Gastroesophageal sphincter (tissue), 4 donors: ENCODE measurements around the gene SLC47A2. TPM values are rescaled to one million over a fixed set of nuclear protein-coding genes. Genes with fewer than 3 reads are reported as not detected.

Experiments used
- ATAC-seq: fragments of 150-250 bp; one replicate; pipeline ENCODE4 v1.9.1; 2016; ENCODE audit warnings: mild to moderate bottlenecking, moderate library complexity
- H3K27ac ChIP-seq, 4 donors: fragments of 200-600 bp; sonication (generic) in 3 of 4; 1 replicate in 3 of 4; 2 replicates in 1 of 4; pipeline ENCODE4 v1.5.1; 2016 to 2019
- H3K27me3 ChIP-seq: fragments of 200-600 bp; sonication (generic); one replicate; pipeline ENCODE4 v1.5.1; 2019
- H3K36me3 ChIP-seq, 2 donors: fragments of 200-600 bp; sonication (generic); one replicate each; pipeline ENCODE4 v1.5.1; 2019; ENCODE audit warnings: control low read depth in 1 of 2
- H3K4me1 ChIP-seq, 3 donors: fragments of 200-600 bp; sonication (generic); 1 replicate in 2 of 3; 2 replicates in 1 of 3; pipeline ENCODE4 v1.5.1; 2016 to 2019; ENCODE audit warnings: control low read depth in 2 of 3
- H3K4me3 ChIP-seq, 2 donors: fragments of 200-600 bp; sonication (generic); one replicate each; pipeline ENCODE4 v1.5.1; 2019; ENCODE audit warnings: mild to moderate bottlenecking in 1 of 2, moderate library complexity in 1 of 2
- H3K9me3 ChIP-seq, 3 donors: fragments of 200-600 bp; sonication (generic); one replicate each; pipeline ENCODE4 v1.5.1; 2017 to 2019; ENCODE audit warnings: control low read depth in 2 of 3
- EP300 ChIP-seq: sonication (generic); formaldehyde crosslinking; IDR thresholded peaks from one replicate; pipeline ENCODE4 v1.6.1; 2017; ENCODE audit warnings: antibody characterized with exemption, mild to moderate bottlenecking
- POLR2A ChIP-seq, 2 donors: fragments of 450-650 bp; IDR thresholded peaks; one replicate each; pipeline ENCODE4 v1.6.1; 2017; ENCODE audit warnings: antibody characterized with exemption in 2 of 2, mild to moderate bottlenecking in 2 of 2, moderate library complexity in 1 of 2
- POLR2AphosphoS5 ChIP-seq: sonication (generic); formaldehyde crosslinking; IDR thresholded peaks from one replicate; pipeline ENCODE4 v1.6.1; 2017; ENCODE audit warnings: antibody characterized with exemption
- WGBS, 2 donors: methylation state at CpG; one replicate each; pipeline ENCODE4 v1.1.5; 2018; ENCODE audit warnings: low coverage in 1 of 2; 5-methylcytosine and 5-hydroxymethylcytosine counted together
- total RNA-seq, 4 donors: library from RNA; depleted of rRNA; stranded (reverse); fragments of >200 nt; gene quantifications; one replicate each; pipeline ENCODE4 v1.1.0, GENCODE V29; 2016
- TF ChIP-seq, protein P1 (sequence below), 4 experiments: fragments of 200-600 bp in 2 of 4; fragments of 450-650 bp in 2 of 4; sonication (generic) in 1 of 4; IDR thresholded peaks; one replicate each; pipeline ENCODE4 v1.5.1; 2017 to 2019; ENCODE audit warnings: antibody characterized with exemption in 4 of 4, mild to moderate bottlenecking in 2 of 4, moderate library complexity in 2 of 4

The SLC47A2 gene
- total RNA-seq, 4 donors from 2014 or later = not detected

DNA sequence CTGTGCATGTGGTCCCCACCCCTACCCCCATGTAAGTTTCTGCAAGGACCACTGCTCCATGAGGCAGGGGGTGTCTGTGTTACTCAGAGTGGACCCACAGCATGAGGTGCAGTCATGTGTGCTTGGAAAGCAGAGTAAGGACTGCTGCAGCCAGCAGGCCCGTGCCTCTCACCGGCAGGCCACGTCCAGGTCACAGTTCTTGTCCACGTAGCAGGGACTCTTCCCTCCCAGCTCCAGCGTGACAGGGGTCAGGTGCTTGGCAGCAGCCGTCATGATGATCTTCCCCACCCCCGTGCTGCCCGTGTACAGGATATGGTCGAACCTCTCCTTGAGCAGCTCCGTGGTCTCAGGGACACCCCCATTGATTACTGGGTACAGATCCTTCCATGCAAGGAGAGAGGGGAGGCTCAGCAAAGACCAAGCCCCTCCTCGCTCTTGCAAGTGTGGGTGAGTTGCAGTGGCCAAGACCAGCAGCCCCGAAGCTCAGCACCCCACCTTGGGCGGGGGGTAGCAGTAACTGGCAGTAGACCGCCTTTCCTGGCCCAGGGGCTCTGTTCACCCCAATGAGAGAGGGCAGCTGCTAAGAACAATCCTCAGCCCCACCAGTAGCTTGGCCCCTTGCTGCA is 25.6 kb upstream of the SLC47A2 start:
- no peak overlapping the region for H3K27ac ChIP-seq
- H3K27me3 ChIP-seq = no peaks in the 10 kb centered on the region
- WGBS, 2 donors = no CpG with 5 or more reads among the region's 14 CpGs
- TF ChIP-seq POLR2A (IDR thresholded peaks at IDR 0.05) (no peak), POLR2AphosphoS5 (no peak), EP300 (no peak)
- TF ChIP-seq, protein P1, sequence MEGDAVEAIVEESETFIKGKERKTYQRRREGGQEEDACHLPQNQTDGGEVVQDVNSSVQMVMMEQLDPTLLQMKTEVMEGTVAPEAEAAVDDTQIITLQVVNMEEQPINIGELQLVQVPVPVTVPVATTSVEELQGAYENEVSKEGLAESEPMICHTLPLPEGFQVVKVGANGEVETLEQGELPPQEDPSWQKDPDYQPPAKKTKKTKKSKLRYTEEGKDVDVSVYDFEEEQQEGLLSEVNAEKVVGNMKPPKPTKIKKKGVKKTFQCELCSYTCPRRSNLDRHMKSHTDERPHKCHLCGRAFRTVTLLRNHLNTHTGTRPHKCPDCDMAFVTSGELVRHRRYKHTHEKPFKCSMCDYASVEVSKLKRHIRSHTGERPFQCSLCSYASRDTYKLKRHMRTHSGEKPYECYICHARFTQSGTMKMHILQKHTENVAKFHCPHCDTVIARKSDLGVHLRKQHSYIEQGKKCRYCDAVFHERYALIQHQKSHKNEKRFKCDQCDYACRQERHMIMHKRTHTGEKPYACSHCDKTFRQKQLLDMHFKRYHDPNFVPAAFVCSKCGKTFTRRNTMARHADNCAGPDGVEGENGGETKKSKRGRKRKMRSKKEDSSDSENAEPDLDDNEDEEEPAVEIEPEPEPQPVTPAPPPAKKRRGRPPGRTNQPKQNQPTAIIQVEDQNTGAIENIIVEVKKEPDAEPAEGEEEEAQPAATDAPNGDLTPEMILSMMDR (IDR thresholded peaks at IDR 0.05) = no peak
- no peak for ATAC-seq
- no peaks in the 10 kb centered on the region for H3K9me3 ChIP-seq
- H3K4me1 ChIP-seq = peaks cover 0 to 15% (median 4%) of the 10 kb centered on the region in 3 donors
- H3K4me3 ChIP-seq = no peak overlapping the region
- H3K36me3 ChIP-seq = no peaks in the 10 kb centered on the region

DNA sequence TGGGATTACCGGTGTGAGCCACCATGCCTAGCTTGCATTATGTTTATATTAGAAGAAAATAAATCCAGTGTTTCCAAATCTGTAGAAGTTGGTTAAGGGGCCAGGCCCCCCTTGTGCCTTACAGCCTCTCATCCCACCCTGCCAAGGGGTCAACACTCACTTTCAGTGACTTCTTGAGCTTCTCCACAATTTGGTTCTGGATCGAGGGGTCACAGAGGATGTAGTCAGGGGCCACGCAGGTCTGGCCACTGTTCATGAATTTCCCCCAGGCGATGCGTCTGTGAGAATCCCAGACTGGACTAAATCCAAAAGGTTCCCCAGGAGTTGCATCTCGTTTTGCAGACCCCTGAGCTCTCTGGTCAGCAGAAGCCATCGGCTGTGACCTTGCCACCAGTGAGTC is 24.5 kb upstream of the SLC47A2 start:
- H3K9me3 ChIP-seq = no peaks in the 10 kb centered on the region
- ATAC-seq = no peak
- H3K27me3 ChIP-seq = no peaks in the 10 kb centered on the region
- no peak overlapping the region for H3K27ac ChIP-seq
- peaks cover 0 to 15% (median 4%) of the 10 kb centered on the region in 3 donors for H3K4me1 ChIP-seq
- 74 to 92% methylated on average over 3 to 7 of the region's 7 CpGs for WGBS, 2 donors
- no peak for TF ChIP-seq EP300
- TF ChIP-seq, protein P1 (IDR thresholded peaks at IDR 0.05) = no peak
- TF ChIP-seq POLR2A (IDR thresholded peaks at IDR 0.05) = no peak
- no peak for TF ChIP-seq POLR2AphosphoS5
- no peak overlapping the region for H3K4me3 ChIP-seq
- H3K36me3 ChIP-seq = no peaks in the 10 kb centered on the region

DNA sequence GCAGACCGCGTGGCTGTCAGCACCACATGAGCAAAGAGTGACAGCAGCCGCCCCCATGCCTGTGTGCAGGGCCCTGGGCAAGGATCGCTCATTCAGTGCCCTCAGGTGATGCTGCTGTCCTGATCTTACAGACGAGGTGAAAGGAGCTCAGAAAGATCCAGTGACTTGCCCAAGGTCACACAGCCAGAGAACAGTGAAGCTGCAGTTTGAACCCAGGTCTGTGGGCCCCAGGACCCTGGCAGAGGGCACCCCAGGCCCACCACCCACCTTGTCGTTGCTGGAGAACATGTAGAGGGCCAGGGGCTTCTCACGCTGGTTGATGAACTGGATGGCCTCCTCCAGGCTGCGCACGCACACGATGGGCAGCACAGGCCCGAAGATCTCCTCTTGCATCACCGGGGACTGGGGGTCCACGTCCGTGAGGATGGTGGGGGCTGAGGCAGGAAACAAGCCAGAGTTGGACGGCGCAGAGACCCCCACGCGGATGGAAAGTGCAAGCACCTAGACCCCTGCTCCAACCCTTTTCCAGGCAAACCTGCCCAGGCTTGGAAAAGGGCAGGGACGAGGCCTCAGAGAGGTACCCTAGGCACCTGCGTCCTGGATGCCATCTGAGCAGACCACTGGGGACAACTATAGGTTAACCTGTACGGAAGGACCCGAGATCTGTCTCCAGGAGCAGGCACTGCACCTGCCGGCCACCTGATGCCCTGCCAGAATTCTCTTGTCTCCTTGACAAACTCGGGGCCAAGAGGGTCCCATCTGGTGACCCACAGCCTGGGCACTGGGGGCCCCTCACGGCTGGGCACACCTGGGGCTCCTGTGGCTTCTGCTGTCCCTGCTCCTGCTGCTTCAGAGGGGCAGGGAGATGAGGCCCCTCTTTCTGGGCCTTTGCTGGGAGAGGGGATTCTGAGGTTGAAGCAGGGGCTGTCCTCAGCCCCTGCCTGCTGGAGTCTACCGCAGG is 23.1 kb upstream of the SLC47A2 start:
- Histone ChIP-seq H3K4me1 (peaks cover 0 to 4% (median 0%) of the 10 kb centered on the region in 3 donors), H3K27me3 (no peaks in the 10 kb centered on the region), H3K36me3 (no peaks in the 10 kb centered on the region), H3K4me3 (no peak overlapping the region), H3K9me3 (no peaks in the 10 kb centered on the region), H3K27ac (no peak overlapping the region)
- no peak for TF ChIP-seq POLR2A (IDR thresholded peaks at IDR 0.05)
- no peak for TF ChIP-seq POLR2AphosphoS5
- no peak for TF ChIP-seq EP300
- TF ChIP-seq, protein P1 (IDR thresholded peaks at IDR 0.05) = no peak
- 100% methylated on average over 1 of the region's 26 CpGs; no CpG with 5 or more reads in 1 of the 2 donors for WGBS, 2 donors
- no peak for ATAC-seq

DNA sequence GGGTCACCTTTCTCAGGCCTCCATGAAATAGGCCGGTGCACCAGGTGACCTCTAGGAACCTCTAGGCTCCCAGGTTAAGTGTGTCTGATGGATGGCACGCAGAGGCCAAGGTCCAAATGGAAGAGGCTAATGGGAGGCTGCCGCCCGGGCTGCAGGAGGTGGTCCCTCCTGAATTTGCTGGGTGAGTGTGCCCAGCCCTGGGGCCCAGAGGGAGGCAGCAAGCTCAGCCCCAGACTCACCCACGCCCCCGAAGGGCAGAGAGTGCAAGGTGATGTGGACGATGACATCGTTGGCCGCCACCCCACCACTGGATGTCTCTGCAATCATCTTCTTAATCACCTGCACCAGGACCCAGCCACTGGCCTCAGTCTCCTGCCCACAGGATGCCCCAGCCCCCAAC is 22.4 kb upstream of the SLC47A2 start:
- H3K27ac ChIP-seq = no peak overlapping the region
- WGBS, 2 donors = no CpG with 5 or more reads among the region's 9 CpGs
- no peak for ATAC-seq
- H3K4me1 ChIP-seq = no peaks in the 10 kb centered on the region
- H3K36me3 ChIP-seq = no peaks in the 10 kb centered on the region
- H3K4me3 ChIP-seq = no peak overlapping the region
- no peaks in the 10 kb centered on the region for H3K27me3 ChIP-seq
- TF ChIP-seq EP300 = no peak
- TF ChIP-seq, protein P1 (IDR thresholded peaks at IDR 0.05) = no peak
- no peak for TF ChIP-seq POLR2A (IDR thresholded peaks at IDR 0.05)
- TF ChIP-seq POLR2AphosphoS5 = no peak
- H3K9me3 ChIP-seq = no peaks in the 10 kb centered on the region
